ENCODE data around the gene IL12RB2. TPM values are rescaled to one million over a fixed set of nuclear protein-coding genes. Genes with fewer than 3 reads are reported as not detected.
A peak's percentile ranks its signal among the peaks of the same experiment; 100 is the strongest.

The IL12RB2 gene
- total and polyA plus RNA-seq, 10 of the 15 experiments (the other 5 are each of a cell fraction or from before 2014, with no cell fraction given) = 0.15 to 1.1 (median 0.54) TPM; not detected in 1

- ChIA-PET POLR2A (no interaction called here), CTCF (no interaction called here), RAD21 (ENCODE audit: unreplicated experiment) (no interaction called here), SMC1A (ENCODE audit: uncharacterized antibody, unreplicated experiment) (interaction anchor here (0.6 to 1.4 kb wide), 2 partner anchors 8 to 23 kb away, joined by 3 to 5 read pairs; no protein-coding TSS in a partner anchor)
- H3K27me3 ChIP-seq (replicated peaks in 1 of 2; ENCODE audit: control insufficient read depth in 2 of 2, insufficient read depth in 2 of 2, low read length in 1 of 2) = no peaks in the 10 kb centered on the region
- 100% methylated on average over 3 of the region's 3 CpGs for WGBS (ENCODE audit: insufficient coverage, insufficient replicate concordance, low lambda C conversion rate, missing lambda C conversion rate)
- TF ChIP-seq POLR2AphosphoS2 (IDR thresholded peaks at IDR 0.05; ENCODE audit: low read depth, low read length) (0 out of 2 replicates have a peak, but pooled peaks have one; percentile 35), RFX5 (IDR thresholded peaks at IDR 0.05; ENCODE audit: low read depth, low read length) (no peak)
- no peaks in the 10 kb centered on the region for H4K20me1 ChIP-seq (ENCODE audit: control insufficient read depth, insufficient read depth)
- no peaks in the 10 kb centered on the region for H3K79me2 ChIP-seq (ENCODE audit: control insufficient read depth, insufficient read depth, low read length)
- H3K36me3 ChIP-seq (ENCODE audit: control insufficient read depth in 2 of 2, insufficient read depth in 2 of 2, low read length in 1 of 2) = peaks cover 0 to 10% of the 10 kb centered on the region in 2 experiments; a peak in 2 of 4 replicates
- intact Hi-C loops (cut with micrococcal nuclease; ENCODE audit: unreplicated experiment) (no loop called here), in situ Hi-C loops (cut with MboI) (no loop called here)
- no peak overlapping the region for H3K4me3 ChIP-seq
- H3K4me2 ChIP-seq (ENCODE audit: control insufficient read depth, insufficient read depth) = no peak overlapping the region
- ATAC-seq = no peak
- H3K27ac ChIP-seq (ENCODE audit: control insufficient read depth, insufficient read depth) = no peak overlapping the region
- BruUV-seq (replicated peaks) = TSS peak; percentile 1
- H3K9ac ChIP-seq (ENCODE audit: control insufficient read depth, insufficient read depth, low read length) = no peak overlapping the region
- no peak for DNase-seq (ENCODE audit: low read depth, low spot score)
- no peaks in the 10 kb centered on the region for H3K4me1 ChIP-seq (ENCODE audit: control insufficient read depth, insufficient read depth, low read length)
- FAIRE-seq = no peak
- no peaks in the 10 kb centered on the region for H3K9me3 ChIP-seq (replicated peaks; ENCODE audit: control insufficient read depth, insufficient read depth, low read length)
- H2AFZ ChIP-seq (ENCODE audit: control insufficient read depth, low read depth, low read length) = no peak overlapping the region
These were observed 98.0 kb downstream of the IL12RB2 start for GRCh38 chr1:67405473-67406245.

GRCh38 chr1:67407498-67407897 lies 99.8 kb downstream of the IL12RB2 start:
- no peak overlapping the region for H3K9ac ChIP-seq (ENCODE audit: control insufficient read depth, insufficient read depth, low read length)
- H3K36me3 ChIP-seq (ENCODE audit: control insufficient read depth in 2 of 2, insufficient read depth in 2 of 2, low read length in 1 of 2) = peaks cover 0 to 14% of the 10 kb centered on the region in 2 experiments; a peak in 2 of 4 replicates
- H3K4me2 ChIP-seq (ENCODE audit: control insufficient read depth, insufficient read depth) = no peak overlapping the region
- WGBS (ENCODE audit: insufficient coverage, insufficient replicate concordance, low lambda C conversion rate, missing lambda C conversion rate) = 91% methylated on average over 5 of the region's 5 CpGs
- no peaks in the 10 kb centered on the region for H3K27me3 ChIP-seq (replicated peaks in 1 of 2; ENCODE audit: control insufficient read depth in 2 of 2, insufficient read depth in 2 of 2, low read length in 1 of 2)
- DNase-seq (ENCODE audit: low read depth, low spot score) (no peak), ATAC-seq (no peak), FAIRE-seq (no peak)
- ChIA-PET POLR2A (no interaction called here), CTCF (interaction anchor here (1.1 kb wide), 1 partner anchor 60 kb away, joined by 3 read pairs; no protein-coding TSS in a partner anchor), SMC1A (ENCODE audit: uncharacterized antibody, unreplicated experiment) (interaction anchor here (0.8 to 1.1 kb wide), 2 partner anchors 15 to 60 kb away, joined by 3 read pairs; no protein-coding TSS in a partner anchor), RAD21 (ENCODE audit: unreplicated experiment) (no interaction called here)
- intact Hi-C loops (cut with micrococcal nuclease; ENCODE audit: unreplicated experiment) = no loop called here
- in situ Hi-C loops (cut with MboI) = no loop called here
- no peaks in the 10 kb centered on the region for H4K20me1 ChIP-seq (ENCODE audit: control insufficient read depth, insufficient read depth)
- H3K4me1 ChIP-seq (ENCODE audit: control insufficient read depth, insufficient read depth, low read length) = no peaks in the 10 kb centered on the region
- H3K4me3 ChIP-seq = no peak overlapping the region
- no peak overlapping the region for H2AFZ ChIP-seq (ENCODE audit: control insufficient read depth, low read depth, low read length)
- no peak for TF ChIP-seq SPI1 (IDR thresholded peaks at IDR 0.05; ENCODE audit: borderline replicate concordance, insufficient read depth, low read depth, low read length)
- no peak for TF ChIP-seq ZSCAN29 (IDR thresholded peaks at IDR 0.05)
- no peak for TF ChIP-seq IKZF1 (conservative IDR thresholded peaks at IDR 0.05)
- TF ChIP-seq, protein P1, sequence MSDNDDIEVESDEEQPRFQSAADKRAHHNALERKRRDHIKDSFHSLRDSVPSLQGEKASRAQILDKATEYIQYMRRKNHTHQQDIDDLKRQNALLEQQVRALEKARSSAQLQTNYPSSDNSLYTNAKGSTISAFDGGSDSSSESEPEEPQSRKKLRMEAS (IDR thresholded peaks at IDR 0.05; ENCODE audit: low read depth, low read length) = no peak
- TF ChIP-seq MLLT1 (IDR thresholded peaks at IDR 0.05) = no peak
- TF ChIP-seq, protein P2, sequence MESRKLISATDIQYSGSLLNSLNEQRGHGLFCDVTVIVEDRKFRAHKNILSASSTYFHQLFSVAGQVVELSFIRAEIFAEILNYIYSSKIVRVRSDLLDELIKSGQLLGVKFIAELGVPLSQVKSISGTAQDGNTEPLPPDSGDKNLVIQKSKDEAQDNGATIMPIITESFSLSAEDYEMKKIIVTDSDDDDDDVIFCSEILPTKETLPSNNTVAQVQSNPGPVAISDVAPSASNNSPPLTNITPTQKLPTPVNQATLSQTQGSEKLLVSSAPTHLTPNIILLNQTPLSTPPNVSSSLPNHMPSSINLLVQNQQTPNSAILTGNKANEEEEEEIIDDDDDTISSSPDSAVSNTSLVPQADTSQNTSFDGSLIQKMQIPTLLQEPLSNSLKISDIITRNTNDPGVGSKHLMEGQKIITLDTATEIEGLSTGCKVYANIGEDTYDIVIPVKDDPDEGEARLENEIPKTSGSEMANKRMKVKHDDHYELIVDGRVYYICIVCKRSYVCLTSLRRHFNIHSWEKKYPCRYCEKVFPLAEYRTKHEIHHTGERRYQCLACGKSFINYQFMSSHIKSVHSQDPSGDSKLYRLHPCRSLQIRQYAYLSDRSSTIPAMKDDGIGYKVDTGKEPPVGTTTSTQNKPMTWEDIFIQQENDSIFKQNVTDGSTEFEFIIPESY (IDR thresholded peaks at IDR 0.05) = no peak
- no peak for TF ChIP-seq NR2C1 (IDR thresholded peaks at IDR 0.05)
- TF ChIP-seq SMAD5 (IDR thresholded peaks at IDR 0.05; ENCODE audit: low read depth) = no peak
- no peak for TF ChIP-seq RFX5 (IDR thresholded peaks at IDR 0.05; ENCODE audit: low read depth, low read length)
- TF ChIP-seq RUNX3 (IDR thresholded peaks at IDR 0.05; ENCODE audit: low read length) = no peak
- TF ChIP-seq NFIC (IDR thresholded peaks at IDR 0.05; ENCODE audit: low read depth, low read length) = no peak
- H3K79me2 ChIP-seq (ENCODE audit: control insufficient read depth, insufficient read depth, low read length) = no peaks in the 10 kb centered on the region; the same call in 1 of the 2 replicates
- no peak overlapping the region for H3K27ac ChIP-seq (ENCODE audit: control insufficient read depth, insufficient read depth)
- no peaks in the 10 kb centered on the region for H3K9me3 ChIP-seq (replicated peaks; ENCODE audit: control insufficient read depth, insufficient read depth, low read length)
- no TSS peak for BruUV-seq (replicated peaks)
